IPS-18a (cell line): ENCODE measurements around the gene THAP3.
"Not testable (repeated sequence)": the region's sequence is repeated elsewhere in the genome, so short reads cannot be mapped to it uniquely, and the experiment has no call there.

Experiments used
- H3K27ac ChIP-seq: one replicate; pipeline ENCODE4 v1.5.1; 2013; ENCODE audit warnings: low read length
- H3K27me3 ChIP-seq: one replicate; pipeline ENCODE4 v1.6.1; 2013; ENCODE audit warnings: mild to moderate bottlenecking, low read length; ENCODE audit not compliant: control insufficient read depth, insufficient read depth
- H3K36me3 ChIP-seq: one replicate; pipeline ENCODE4 v1.6.1; 2013; ENCODE audit warnings: low read depth, low read length; ENCODE audit not compliant: control insufficient read depth
- H3K4me1 ChIP-seq: one replicate; pipeline ENCODE4 v1.6.1; 2013; ENCODE audit warnings: low read depth, low read length; ENCODE audit not compliant: control insufficient read depth
- H3K4me3 ChIP-seq: one replicate; pipeline ENCODE4 v1.5.1; 2013; ENCODE audit warnings: low read length
- H3K9ac ChIP-seq: one replicate; pipeline ENCODE4 v1.6.1; 2013; ENCODE audit warnings: mild to moderate bottlenecking, low read length, moderate library complexity
- H3K9me3 ChIP-seq: one replicate; pipeline ENCODE4 v1.6.1; 2013; ENCODE audit warnings: low read depth, low read length; ENCODE audit not compliant: control insufficient read depth

THAP3 gene

GRCh38 chr1:6635161-6635909, 10.7 kb downstream of the THAP3 start:
- H3K27me3 ChIP-seq: no peaks in the 10 kb centered on the region
- no peaks in the 10 kb centered on the region for H3K4me1 ChIP-seq
- H3K4me3 ChIP-seq: no peak overlapping the region
- no peak overlapping the region for H3K27ac ChIP-seq
- H3K36me3 ChIP-seq: peaks cover 72% of the 10 kb centered on the region
- no peaks in the 10 kb centered on the region for H3K9me3 ChIP-seq
- no peak overlapping the region for H3K9ac ChIP-seq

GRCh38 chr1:6635910-6636760, 11.5 kb downstream of the THAP3 start:
- peaks cover 77% of the 10 kb centered on the region for H3K36me3 ChIP-seq
- no peaks in the 10 kb centered on the region for H3K9me3 ChIP-seq
- H3K9ac ChIP-seq: no peak overlapping the region
- H3K4me3 ChIP-seq: no peak overlapping the region
- H3K4me1 ChIP-seq: no peaks in the 10 kb centered on the region
- H3K27me3 ChIP-seq: no peaks in the 10 kb centered on the region
- H3K27ac ChIP-seq: no peak overlapping the region

GRCh38 chr1:6636778-6637177, 12.1 kb downstream of the THAP3 start:
- H3K27me3 ChIP-seq, H3K27ac ChIP-seq, H3K4me3 ChIP-seq, H3K4me1 ChIP-seq, H3K9me3 ChIP-seq, H3K9ac ChIP-seq: not testable (repeated sequence)
- H3K36me3 ChIP-seq: peaks cover 81% of the 10 kb centered on the region

- Histone ChIP-seq H3K9ac (no peak overlapping the region), H3K27ac (no peak overlapping the region), H3K4me1 (no peaks in the 10 kb centered on the region), H3K4me3 (no peak overlapping the region), H3K27me3 (no peaks in the 10 kb centered on the region), H3K9me3 (no peaks in the 10 kb centered on the region), H3K36me3 (peaks cover 81% of the 10 kb centered on the region)
Observed at GRCh38 chr1:6637770-6638169, 13.1 kb downstream of the THAP3 start.

GRCh38 chr1:6638226-6638625, 13.6 kb downstream of the THAP3 start:
- H3K9me3 ChIP-seq: no peaks in the 10 kb centered on the region
- H3K27ac ChIP-seq: no peak overlapping the region
- no peaks in the 10 kb centered on the region for H3K4me1 ChIP-seq
- H3K9ac ChIP-seq: no peak overlapping the region
- no peaks in the 10 kb centered on the region for H3K27me3 ChIP-seq
- H3K36me3 ChIP-seq: peaks cover 77% of the 10 kb centered on the region
- H3K4me3 ChIP-seq: no peak overlapping the region

GRCh38 chr1:6640867-6641266, 16.2 kb downstream of the THAP3 start:
- not testable (repeated sequence) for H3K27me3 ChIP-seq, H3K9ac ChIP-seq, H3K4me3 ChIP-seq, H3K4me1 ChIP-seq, H3K27ac ChIP-seq, H3K9me3 ChIP-seq
- H3K36me3 ChIP-seq: peaks cover 83% of the 10 kb centered on the region

- H3K9me3 ChIP-seq: no peaks in the 10 kb centered on the region
- H3K4me1 ChIP-seq: no peaks in the 10 kb centered on the region
- H3K9ac ChIP-seq: no peak overlapping the region
- no peak overlapping the region for H3K27ac ChIP-seq
- no peaks in the 10 kb centered on the region for H3K27me3 ChIP-seq
- H3K4me3 ChIP-seq: no peak overlapping the region
- peaks cover 44% of the 10 kb centered on the region for H3K36me3 ChIP-seq
Observed at GRCh38 chr1:6645018-6645417, 20.4 kb downstream of the THAP3 start.

- peaks cover 42% of the 10 kb centered on the region for H3K36me3 ChIP-seq
- no peaks in the 10 kb centered on the region for H3K4me1 ChIP-seq
- no peak overlapping the region for H3K27ac ChIP-seq
- H3K9ac ChIP-seq: no peak overlapping the region
- H3K27me3 ChIP-seq: no peaks in the 10 kb centered on the region
- no peak overlapping the region for H3K4me3 ChIP-seq
- H3K9me3 ChIP-seq: no peaks in the 10 kb centered on the region
Observed at GRCh38 chr1:6646499-6647148, 22.0 kb downstream of the THAP3 start.

- Histone ChIP-seq H3K4me3 (no peak overlapping the region), H3K27ac (no peak overlapping the region), H3K4me1 (no peaks in the 10 kb centered on the region), H3K9ac (no peak overlapping the region), H3K36me3 (peaks cover 48% of the 10 kb centered on the region), H3K27me3 (no peaks in the 10 kb centered on the region), H3K9me3 (no peaks in the 10 kb centered on the region)
Observed at GRCh38 chr1:6648556-6648955, 23.9 kb downstream of the THAP3 start.

- no peak overlapping the region for H3K4me3 ChIP-seq
- no peaks in the 10 kb centered on the region for H3K9me3 ChIP-seq
- no peaks in the 10 kb centered on the region for H3K27me3 ChIP-seq
- no peaks in the 10 kb centered on the region for H3K4me1 ChIP-seq
- H3K27ac ChIP-seq: no peak overlapping the region
- no peak overlapping the region for H3K9ac ChIP-seq
- H3K36me3 ChIP-seq: peaks cover 33% of the 10 kb centered on the region
Observed at GRCh38 chr1:6651909-6652308, 27.2 kb downstream of the THAP3 start.

- no peak overlapping the region for H3K9ac ChIP-seq
- no peak overlapping the region for H3K27ac ChIP-seq
- H3K4me1 ChIP-seq: no peaks in the 10 kb centered on the region
- no peaks in the 10 kb centered on the region for H3K27me3 ChIP-seq
- no peak overlapping the region for H3K4me3 ChIP-seq
- H3K9me3 ChIP-seq: no peaks in the 10 kb centered on the region
- H3K36me3 ChIP-seq: peaks cover 34% of the 10 kb centered on the region
Observed at GRCh38 chr1:6652986-6653385, 28.3 kb downstream of the THAP3 start.
